ENCODE results near the gene SLC29A1.
"Not testable (repeated sequence)": the region's sequence is repeated elsewhere in the genome, so short reads cannot be mapped to it uniquely, and the experiment has no call there.

SLC29A1 gene

GRCh38 chr6:44196351-44196750, 27.0 kb upstream of the SLC29A1 start:
- not testable (repeated sequence) for DNase-seq

GRCh38 chr6:44198684-44199083, 24.7 kb upstream of the SLC29A1 start:
- DNase-seq = no peak

GRCh38 chr6:44199883-44200282, 23.5 kb upstream of the SLC29A1 start:
- no peak for DNase-seq

- DNase-seq = no peak
Observed at GRCh38 chr6:44201200-44201599, 22.2 kb upstream of the SLC29A1 start.

GRCh38 chr6:44201638-44202303, 21.6 kb upstream of the SLC29A1 start:
- no peak for DNase-seq

GRCh38 chr6:44202332-44202971, 20.9 kb upstream of the SLC29A1 start:
- DNase-seq = no peak

GRCh38 chr6:44202972-44203750, 20.2 kb upstream of the SLC29A1 start:
- DNase-seq = no peak

GRCh38 chr6:44203955-44204354, 19.4 kb upstream of the SLC29A1 start:
- no peak for DNase-seq

- DNase-seq = no peak
Observed at GRCh38 chr6:44207966-44208365, 15.4 kb upstream of the SLC29A1 start.

- DNase-seq = peak in 2 of 3 donors; percentile 28 to 45
Observed at GRCh38 chr6:44211284-44211683, 12.1 kb upstream of the SLC29A1 start.

GRCh38 chr6:44214307-44214706, 9.1 kb upstream of the SLC29A1 start:
- no peak for DNase-seq

- peak; percentile 30 to 37 (median 33) for DNase-seq
Observed at GRCh38 chr6:44216677-44217331, 6.6 kb upstream of the SLC29A1 start, which contains the start of gene MYMX. Gene MYMX (plus strand): TSS chr6:44216926. CDS start chr6:44217472, 546 bp downstream.

GRCh38 chr6:44217332-44218143, 5.9 kb upstream of the SLC29A1 start:
- DNase-seq = no peak

GRCh38 chr6:44219053-44219814, 4.2 kb upstream of the SLC29A1 start:
- peak; percentile 58 to 80 (median 65) for DNase-seq

GRCh38 chr6:44219815-44220784, 3.3 kb upstream of the SLC29A1 start:
- no peak for DNase-seq

GRCh38 chr6:44220913-44221290, 2.5 kb upstream of the SLC29A1 start:
- no peak for DNase-seq

GRCh38 chr6:44221291-44221960, 2.0 kb upstream of the SLC29A1 start:
- DNase-seq = peak; percentile 80 to 91 (median 82)

GRCh38 chr6:44221961-44222335, 1.4 kb upstream of the SLC29A1 start:
- no peak for DNase-seq

- DNase-seq = peak; percentile 44 to 67 (median 61)
Observed at GRCh38 chr6:44222486-44223318, 693 bp upstream of the SLC29A1 start.

Data from suppressor macrophage treated with lipopolysaccharide for 1 hour (primary cell).